Measurements from ENCODE around the gene ANKRD33B. TPM values are rescaled to one million over a fixed set of nuclear protein-coding genes. Genes with fewer than 3 reads are reported as not detected.

The ANKRD33B gene
- total RNA-seq, 3 donors from 2014 or later (not counting 1 experiment from before 2014, with no cell fraction given), result 2.4 to 4.3 (median 3.9) TPM

DNA sequence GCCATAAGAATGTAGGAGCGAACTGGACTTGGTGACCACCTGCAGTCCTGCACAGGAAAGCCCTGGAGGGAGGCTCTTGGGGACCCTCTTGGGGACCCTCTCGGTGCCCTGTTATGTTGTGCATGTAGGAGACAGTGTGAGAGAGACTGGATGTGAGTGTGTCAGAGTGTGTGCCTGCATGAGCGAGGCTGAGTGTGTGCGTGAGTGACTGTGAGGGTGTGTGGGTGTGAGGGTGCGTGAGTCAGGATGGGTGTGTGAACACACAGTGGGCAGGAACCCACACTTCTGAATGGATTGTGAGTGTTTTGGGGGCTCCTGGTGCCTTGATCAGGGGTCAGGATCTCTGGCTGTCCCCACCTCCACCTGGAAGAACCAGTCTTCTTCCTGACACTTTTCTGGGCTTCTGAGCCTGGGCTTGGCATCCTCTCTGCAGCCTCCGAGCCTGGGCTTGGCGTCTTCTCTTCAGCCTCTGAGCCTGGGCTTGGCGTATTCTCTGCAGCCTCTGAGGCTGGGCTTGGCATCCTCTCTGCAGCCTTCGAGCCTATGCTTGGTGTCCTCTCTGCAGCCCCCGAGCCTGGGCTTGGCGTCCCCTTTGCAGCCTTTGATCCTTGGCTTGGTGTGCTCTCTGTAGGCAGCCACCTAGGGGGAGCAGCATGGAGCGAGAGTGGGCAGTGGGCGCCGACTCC is 25.6 kb upstream of the ANKRD33B start:
- H3K27ac Mint-ChIP-seq, result no peak overlapping the region
- peaks cover 0 to 7% of the 10 kb centered on the region in 2 donors for H3K27me3 Mint-ChIP-seq (ENCODE audit: low read depth in 2 of 2)
- H3K27me3 ChIP-seq (ENCODE audit: control insufficient read depth, insufficient read depth, low read length), result no peaks in the 10 kb centered on the region
- TF ChIP-seq, protein P1, sequence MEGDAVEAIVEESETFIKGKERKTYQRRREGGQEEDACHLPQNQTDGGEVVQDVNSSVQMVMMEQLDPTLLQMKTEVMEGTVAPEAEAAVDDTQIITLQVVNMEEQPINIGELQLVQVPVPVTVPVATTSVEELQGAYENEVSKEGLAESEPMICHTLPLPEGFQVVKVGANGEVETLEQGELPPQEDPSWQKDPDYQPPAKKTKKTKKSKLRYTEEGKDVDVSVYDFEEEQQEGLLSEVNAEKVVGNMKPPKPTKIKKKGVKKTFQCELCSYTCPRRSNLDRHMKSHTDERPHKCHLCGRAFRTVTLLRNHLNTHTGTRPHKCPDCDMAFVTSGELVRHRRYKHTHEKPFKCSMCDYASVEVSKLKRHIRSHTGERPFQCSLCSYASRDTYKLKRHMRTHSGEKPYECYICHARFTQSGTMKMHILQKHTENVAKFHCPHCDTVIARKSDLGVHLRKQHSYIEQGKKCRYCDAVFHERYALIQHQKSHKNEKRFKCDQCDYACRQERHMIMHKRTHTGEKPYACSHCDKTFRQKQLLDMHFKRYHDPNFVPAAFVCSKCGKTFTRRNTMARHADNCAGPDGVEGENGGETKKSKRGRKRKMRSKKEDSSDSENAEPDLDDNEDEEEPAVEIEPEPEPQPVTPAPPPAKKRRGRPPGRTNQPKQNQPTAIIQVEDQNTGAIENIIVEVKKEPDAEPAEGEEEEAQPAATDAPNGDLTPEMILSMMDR (IDR thresholded peaks at IDR 0.05), result no peak
- WGBS (ENCODE audit: insufficient coverage), result 85% methylated on average over 14 of the region's 14 CpGs
- H3K36me3 Mint-ChIP-seq, result no peaks in the 10 kb centered on the region
- H3K27ac ChIP-seq (ENCODE audit: low read length), result no peak overlapping the region
- DNase-seq, result no peak
- no peaks in the 10 kb centered on the region for H3K36me3 ChIP-seq (ENCODE audit: control insufficient read depth, insufficient read depth, low read length)
- H3K4me1 ChIP-seq (ENCODE audit: control insufficient read depth, insufficient read depth, low read length), result peaks cover 22% of the 10 kb centered on the region
- no peaks in the 10 kb centered on the region for H3K9me3 Mint-ChIP-seq
- H3K4me3 Mint-ChIP-seq, result no peak overlapping the region
- peaks cover 17 to 24% of the 10 kb centered on the region in 2 donors for H3K4me1 Mint-ChIP-seq
- intact Hi-C loops (cut with micrococcal nuclease), result no loop called here
- no peaks in the 10 kb centered on the region for H3K9me3 ChIP-seq (ENCODE audit: control insufficient read depth, insufficient read depth, low read length)
- ATAC-seq, result no peak
- H3K4me3 ChIP-seq (ENCODE audit: low read length), result no peak overlapping the region

DNA sequence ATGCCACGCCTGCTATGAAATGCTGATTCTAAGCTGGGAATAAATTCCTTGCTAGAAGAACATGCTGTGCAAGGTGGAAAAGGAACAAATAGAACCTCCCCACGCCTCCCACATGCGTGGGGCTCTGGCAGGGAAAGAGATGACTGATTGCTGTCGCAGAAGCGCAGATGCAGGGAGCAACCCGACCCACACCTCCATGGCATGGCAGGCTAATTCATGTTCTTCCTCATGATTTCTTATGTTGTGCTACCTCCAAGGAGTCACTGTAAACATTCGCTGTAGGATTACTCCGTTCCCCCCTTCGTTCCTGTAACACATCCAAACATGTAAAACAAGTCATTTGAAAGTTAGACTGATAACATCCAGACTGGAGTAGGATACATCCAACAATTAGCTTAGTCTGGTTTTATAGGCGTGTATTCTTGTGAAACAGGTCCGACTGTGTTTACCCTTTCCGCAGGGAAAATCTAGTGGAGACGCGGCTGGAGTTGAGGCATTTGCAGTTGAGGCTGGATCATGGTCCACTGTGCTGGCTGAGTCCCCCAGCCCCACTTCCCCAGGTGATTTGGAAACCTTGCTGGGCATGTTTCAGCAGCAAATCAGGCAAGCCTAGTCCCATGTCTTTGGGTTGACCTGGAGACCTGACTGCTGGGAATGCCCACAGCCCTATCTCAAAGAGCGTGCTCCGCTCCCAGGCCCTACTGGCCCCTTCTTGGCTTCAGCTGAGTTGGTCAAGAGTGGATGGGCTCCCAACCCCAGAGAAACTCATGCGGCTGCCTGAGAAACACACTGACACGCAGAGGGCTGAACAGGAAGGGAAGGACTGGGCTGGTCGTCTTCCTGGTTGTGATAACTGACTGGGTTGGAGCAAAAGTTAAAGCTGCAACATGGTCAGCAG is 24.8 kb upstream of the ANKRD33B start:
- no peaks in the 10 kb centered on the region for H3K27me3 ChIP-seq (ENCODE audit: control insufficient read depth, insufficient read depth, low read length)
- TF ChIP-seq, protein P1 (IDR thresholded peaks at IDR 0.05), result no peak
- ATAC-seq, result no peak
- H3K4me3 ChIP-seq (ENCODE audit: low read length), result no peak overlapping the region
- Mint-ChIP-seq H3K4me1 (peaks cover 17 to 24% of the 10 kb centered on the region in 2 donors), H3K27ac (no peak overlapping the region), H3K36me3 (no peaks in the 10 kb centered on the region), H3K9me3 (no peaks in the 10 kb centered on the region), H3K4me3 (no peak overlapping the region), H3K27me3 (ENCODE audit: low read depth in 2 of 2) (peaks cover 0 to 7% of the 10 kb centered on the region in 2 donors)
- H3K27ac ChIP-seq (ENCODE audit: low read length), result no peak overlapping the region
- no peak for DNase-seq
- intact Hi-C loops (cut with micrococcal nuclease), result no loop called here
- H3K36me3 ChIP-seq (ENCODE audit: control insufficient read depth, insufficient read depth, low read length), result no peaks in the 10 kb centered on the region
- no peaks in the 10 kb centered on the region for H3K9me3 ChIP-seq (ENCODE audit: control insufficient read depth, insufficient read depth, low read length)
- 83% methylated on average over 19 of the region's 19 CpGs for WGBS (ENCODE audit: insufficient coverage)
- H3K4me1 ChIP-seq (ENCODE audit: control insufficient read depth, insufficient read depth, low read length), result peaks cover 18% of the 10 kb centered on the region

DNA sequence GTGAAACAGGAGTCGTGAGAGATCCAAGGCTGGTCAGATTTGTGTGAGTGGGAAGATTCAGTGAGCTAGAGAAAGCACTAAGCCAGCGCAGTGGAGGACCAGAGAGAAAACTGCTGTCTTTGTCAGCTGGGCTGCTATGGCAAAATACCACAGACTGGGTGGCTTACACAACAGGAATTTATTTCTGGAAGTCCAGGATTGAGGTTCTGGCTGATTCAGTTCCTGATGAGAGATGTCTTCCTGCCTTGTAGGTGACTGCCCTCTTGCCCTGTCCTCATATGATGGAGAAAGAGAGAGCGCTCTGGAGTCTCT is 24.2 kb upstream of the ANKRD33B start:
- Mint-ChIP-seq H3K36me3 (no peaks in the 10 kb centered on the region), H3K4me1 (peaks cover 17 to 24% of the 10 kb centered on the region in 2 donors), H3K4me3 (no peak overlapping the region), H3K27ac (no peak overlapping the region), H3K9me3 (no peaks in the 10 kb centered on the region), H3K27me3 (ENCODE audit: low read depth in 2 of 2) (peaks cover 0 to 7% of the 10 kb centered on the region in 2 donors)
- H3K36me3 ChIP-seq (ENCODE audit: control insufficient read depth, insufficient read depth, low read length), result no peaks in the 10 kb centered on the region
- H3K27me3 ChIP-seq (ENCODE audit: control insufficient read depth, insufficient read depth, low read length), result no peaks in the 10 kb centered on the region
- intact Hi-C loops (cut with micrococcal nuclease), result no loop called here
- H3K4me3 ChIP-seq (ENCODE audit: low read length), result no peak overlapping the region
- TF ChIP-seq, protein P1 (IDR thresholded peaks at IDR 0.05), result no peak
- 56% methylated on average over 2 of the region's 3 CpGs for WGBS (ENCODE audit: insufficient coverage)
- DNase-seq (no peak), ATAC-seq (no peak)
- peaks cover 18% of the 10 kb centered on the region for H3K4me1 ChIP-seq (ENCODE audit: control insufficient read depth, insufficient read depth, low read length)
- no peak overlapping the region for H3K27ac ChIP-seq (ENCODE audit: low read length)
- H3K9me3 ChIP-seq (ENCODE audit: control insufficient read depth, insufficient read depth, low read length), result no peaks in the 10 kb centered on the region
